ENCODE data around the gene RGP1.

RGP1 gene

DNA sequence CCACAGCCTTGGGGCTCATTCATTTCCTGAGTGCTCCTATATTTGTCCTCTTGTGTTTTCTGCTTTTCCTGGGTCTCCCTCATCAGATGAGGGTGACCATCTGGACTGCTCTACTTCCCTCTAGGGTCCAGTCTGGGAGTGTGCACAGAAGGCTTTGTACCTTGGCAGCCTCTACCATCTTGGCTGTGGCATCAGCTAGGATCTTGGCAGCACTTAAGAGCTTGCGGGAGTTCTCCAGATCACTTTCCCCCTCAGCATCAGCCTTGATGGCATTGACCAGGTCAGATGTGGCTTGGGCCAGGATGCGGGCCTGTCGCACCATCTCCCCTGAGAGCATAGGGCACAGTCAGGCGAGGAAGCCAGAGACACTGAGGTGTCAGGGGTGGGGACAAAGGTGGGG is 32.9 kb upstream of the RGP1 start:
- Histone ChIP-seq H3K27me3 (replicated peaks; ENCODE audit: control insufficient read depth, insufficient read depth, low read length) (no peaks in the 10 kb centered on the region), H3K4me3 (replicated peaks; ENCODE audit: low read depth, low read length) (no peak overlapping the region), H3K36me3 (ENCODE audit: control insufficient read depth, insufficient read depth, low read length) (peaks cover 76% of the 10 kb centered on the region)
- TF ChIP-seq, protein P1, sequence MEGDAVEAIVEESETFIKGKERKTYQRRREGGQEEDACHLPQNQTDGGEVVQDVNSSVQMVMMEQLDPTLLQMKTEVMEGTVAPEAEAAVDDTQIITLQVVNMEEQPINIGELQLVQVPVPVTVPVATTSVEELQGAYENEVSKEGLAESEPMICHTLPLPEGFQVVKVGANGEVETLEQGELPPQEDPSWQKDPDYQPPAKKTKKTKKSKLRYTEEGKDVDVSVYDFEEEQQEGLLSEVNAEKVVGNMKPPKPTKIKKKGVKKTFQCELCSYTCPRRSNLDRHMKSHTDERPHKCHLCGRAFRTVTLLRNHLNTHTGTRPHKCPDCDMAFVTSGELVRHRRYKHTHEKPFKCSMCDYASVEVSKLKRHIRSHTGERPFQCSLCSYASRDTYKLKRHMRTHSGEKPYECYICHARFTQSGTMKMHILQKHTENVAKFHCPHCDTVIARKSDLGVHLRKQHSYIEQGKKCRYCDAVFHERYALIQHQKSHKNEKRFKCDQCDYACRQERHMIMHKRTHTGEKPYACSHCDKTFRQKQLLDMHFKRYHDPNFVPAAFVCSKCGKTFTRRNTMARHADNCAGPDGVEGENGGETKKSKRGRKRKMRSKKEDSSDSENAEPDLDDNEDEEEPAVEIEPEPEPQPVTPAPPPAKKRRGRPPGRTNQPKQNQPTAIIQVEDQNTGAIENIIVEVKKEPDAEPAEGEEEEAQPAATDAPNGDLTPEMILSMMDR (IDR thresholded peaks at IDR 0.05; ENCODE audit: insufficient read depth, low read length, poor library complexity, severe bottlenecking), result no peak
- DNase-seq (ENCODE audit: extremely low read depth, insufficient read length), result no peak

DNA sequence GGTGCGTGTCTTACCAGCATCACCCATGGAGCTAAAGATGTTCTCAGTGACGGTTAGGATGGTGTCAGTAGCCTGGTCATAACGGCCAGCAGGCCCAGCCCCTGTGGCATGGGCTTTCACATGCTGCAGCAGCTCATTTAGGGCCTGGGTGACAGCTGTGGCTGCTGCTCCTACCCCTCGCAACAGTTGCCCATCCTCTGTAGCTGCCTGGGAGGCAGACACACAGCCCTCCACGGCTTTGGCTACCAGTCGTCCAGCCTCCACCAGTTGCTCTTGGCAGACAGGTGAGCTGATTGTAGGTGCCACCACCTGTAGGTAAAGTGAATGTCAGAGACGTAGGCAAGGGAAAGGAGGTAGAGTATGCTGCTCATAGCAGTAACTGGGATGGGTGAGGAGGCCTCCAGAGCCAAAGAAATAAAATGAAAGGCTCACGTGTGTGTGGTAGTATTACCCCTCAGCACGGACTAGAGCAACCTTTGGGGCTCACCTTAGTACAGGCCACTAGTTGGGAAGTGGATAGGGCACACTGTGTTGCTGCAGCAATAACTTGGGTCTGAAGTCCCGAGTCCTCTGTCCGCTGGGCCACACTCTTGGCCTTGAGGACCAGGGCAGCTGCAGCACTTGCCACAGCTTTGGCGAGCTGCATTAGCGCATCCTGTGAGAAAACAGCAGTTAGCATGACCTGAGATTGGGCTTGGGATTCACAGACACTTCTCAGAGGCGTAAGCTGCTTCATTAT is 31.8 kb upstream of the RGP1 start:
- Histone ChIP-seq H3K4me3 (replicated peaks; ENCODE audit: low read depth, low read length) (no peak overlapping the region), H3K36me3 (ENCODE audit: control insufficient read depth, insufficient read depth, low read length) (peaks cover 80% of the 10 kb centered on the region), H3K27me3 (replicated peaks; ENCODE audit: control insufficient read depth, insufficient read depth, low read length) (no peaks in the 10 kb centered on the region)
- DNase-seq (ENCODE audit: extremely low read depth, insufficient read length), result no peak
- TF ChIP-seq, protein P1 (IDR thresholded peaks at IDR 0.05; ENCODE audit: insufficient read depth, low read length, poor library complexity, severe bottlenecking), result no peak

DNA sequence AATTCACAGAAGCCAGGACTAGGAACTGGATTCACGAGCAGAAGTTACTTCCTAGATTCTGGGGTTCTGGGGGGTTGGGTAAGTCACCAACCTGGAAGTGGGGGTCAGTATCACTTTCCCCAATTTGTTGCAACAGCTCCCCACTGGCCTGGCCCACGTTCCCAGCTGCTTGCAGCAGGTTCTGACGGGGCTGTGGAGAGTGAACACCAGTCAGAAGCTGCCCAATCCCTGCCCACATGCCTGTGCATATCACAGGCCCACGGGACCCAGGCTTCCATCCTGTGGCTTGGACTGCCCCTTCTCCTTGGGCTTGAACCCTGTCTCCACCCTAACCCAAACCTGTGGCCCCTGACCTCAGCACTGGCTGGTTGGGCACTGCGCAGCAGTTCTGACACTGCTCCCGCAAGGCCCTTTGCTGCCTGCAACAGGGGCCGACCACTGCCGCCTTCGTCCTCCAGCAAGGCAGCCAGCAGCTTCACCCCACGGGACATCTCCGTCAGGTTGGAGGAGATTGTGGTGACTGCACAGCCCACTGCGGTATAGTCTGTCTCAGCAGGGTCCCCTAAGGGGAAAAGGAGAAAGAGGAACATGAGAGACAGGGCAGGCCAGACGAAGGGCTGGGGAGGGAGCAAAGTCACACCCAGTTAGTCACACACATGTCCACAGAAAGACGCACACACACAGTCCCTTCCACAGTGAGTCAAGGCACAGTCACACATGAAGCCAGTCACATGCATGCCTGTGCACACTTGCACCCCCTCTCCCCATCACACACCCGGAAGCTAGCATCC is 30.2 kb upstream of the RGP1 start:
- peaks cover 79% of the 10 kb centered on the region for H3K36me3 ChIP-seq (ENCODE audit: control insufficient read depth, insufficient read depth, low read length)
- TF ChIP-seq, protein P1 (IDR thresholded peaks at IDR 0.05; ENCODE audit: insufficient read depth, low read length, poor library complexity, severe bottlenecking), result no peak
- H3K4me3 ChIP-seq (replicated peaks; ENCODE audit: low read depth, low read length), result no peak overlapping the region
- DNase-seq (ENCODE audit: extremely low read depth, insufficient read length), result no peak
- no peaks in the 10 kb centered on the region for H3K27me3 ChIP-seq (replicated peaks; ENCODE audit: control insufficient read depth, insufficient read depth, low read length)

DNA sequence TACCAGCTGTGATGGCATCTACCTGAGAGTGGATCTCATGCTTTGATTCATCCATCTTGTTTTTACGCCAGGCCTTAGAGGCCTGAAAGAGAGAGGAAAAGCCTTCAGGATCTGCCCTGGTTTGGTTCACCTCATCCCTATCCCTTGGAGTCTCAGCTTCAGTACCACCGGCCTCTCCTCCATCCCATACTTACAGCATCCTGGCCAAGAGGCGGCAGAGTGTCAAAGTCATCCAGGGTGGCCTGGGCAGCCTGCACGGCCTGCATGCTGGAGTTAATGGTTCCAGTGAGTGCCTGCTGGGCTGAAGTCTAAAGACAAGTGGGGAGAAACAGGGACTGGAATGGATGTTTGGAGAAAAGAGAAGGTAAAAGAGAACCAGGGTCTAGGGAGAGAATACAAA is 29.5 kb upstream of the RGP1 start:
- no peak for DNase-seq (ENCODE audit: extremely low read depth, insufficient read length)
- Histone ChIP-seq H3K4me3 (replicated peaks; ENCODE audit: low read depth, low read length) (no peak overlapping the region), H3K27me3 (replicated peaks; ENCODE audit: control insufficient read depth, insufficient read depth, low read length) (no peaks in the 10 kb centered on the region), H3K36me3 (ENCODE audit: control insufficient read depth, insufficient read depth, low read length) (peaks cover 76% of the 10 kb centered on the region)
- TF ChIP-seq, protein P1 (IDR thresholded peaks at IDR 0.05; ENCODE audit: insufficient read depth, low read length, poor library complexity, severe bottlenecking), result no peak

DNA sequence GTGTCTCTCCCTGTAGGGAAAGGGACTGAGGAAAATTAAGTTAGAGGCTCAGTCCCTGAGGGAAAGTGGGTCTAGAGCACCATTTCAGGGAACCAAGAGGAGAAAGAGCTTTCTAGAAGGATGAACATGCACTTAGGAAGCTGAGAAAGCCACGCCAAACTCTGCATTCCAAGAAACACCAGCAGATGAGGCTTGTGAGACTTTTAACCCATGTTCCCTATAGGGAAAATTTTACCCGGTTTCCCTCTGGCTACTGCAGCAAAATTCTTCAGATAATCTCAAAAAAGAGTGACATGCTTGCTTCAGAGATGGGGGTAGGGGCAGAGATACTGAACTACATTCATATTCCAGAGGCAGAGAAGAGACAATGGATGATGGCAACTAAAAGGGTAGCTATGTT is 25.7 kb upstream of the RGP1 start:
- Histone ChIP-seq H3K27me3 (replicated peaks; ENCODE audit: control insufficient read depth, insufficient read depth, low read length) (no peaks in the 10 kb centered on the region), H3K36me3 (ENCODE audit: control insufficient read depth, insufficient read depth, low read length) (peaks cover 61% of the 10 kb centered on the region), H3K4me3 (replicated peaks; ENCODE audit: low read depth, low read length) (no peak overlapping the region)
- DNase-seq (ENCODE audit: extremely low read depth, insufficient read length), result no peak
- TF ChIP-seq, protein P1 (IDR thresholded peaks at IDR 0.05; ENCODE audit: insufficient read depth, low read length, poor library complexity, severe bottlenecking), result no peak
